HL-60 (cell line): ENCODE data around the gene EFL1.
"Not testable (repeated sequence)": the region's sequence is repeated elsewhere in the genome, so short reads cannot be mapped to it uniquely, and the experiment has no call there.

ENCODE experiments used
- DNase-seq, 2 experiments: peaks; one replicate each; pipeline ENCODE4 v3.0.0-alpha.2; 2010 to 2020; ENCODE audit warnings: low read depth in 1 of 2, low spot score in 1 of 2
- H3K27ac ChIP-seq: fragments of 250-450 bp; sonication (Bioruptor Pico); replicated peaks from 2 replicates; pipeline ENCODE4 v1.5.1; 2020; ENCODE audit warnings: mild to moderate bottlenecking, moderate library complexity
- H3K27me3 ChIP-seq: fragments of 250-450 bp; sonication (Bioruptor Pico); 2 replicates; pipeline ENCODE4 v1.5.1; 2021; ENCODE audit warnings: mild to moderate bottlenecking, moderate library complexity; ENCODE audit not compliant: insufficient read depth, poor library complexity, severe bottlenecking
- H3K4me3 ChIP-seq: replicated peaks from 2 replicates; pipeline ENCODE4 v1.5.1; 2011; ENCODE audit warnings: mild to moderate bottlenecking, control low read depth, low read length; ENCODE audit not compliant: insufficient read depth
- CTCF ChIP-seq: IDR thresholded peaks from one replicate; pipeline ENCODE4 v1.5.1; 2011; ENCODE audit warnings: low read length, control low read depth, inconsistent platforms; ENCODE audit not compliant: insufficient read depth
- GABPA ChIP-seq: IDR thresholded peaks from 2 replicates; pipeline ENCODE4 v1.6.1; 2012; ENCODE audit warnings: low read depth
- POLR2AphosphoS5 ChIP-seq: IDR thresholded peaks from 2 replicates; pipeline ENCODE4 v1.6.1; 2012; ENCODE audit warnings: low read depth
- REST ChIP-seq: IDR thresholded peaks from 2 replicates; pipeline ENCODE4 v1.6.1; 2012; ENCODE audit warnings: low read depth; ENCODE audit not compliant: insufficient replicate concordance
- SPI1 ChIP-seq: IDR thresholded peaks from 2 replicates; pipeline ENCODE4 v1.6.1; 2012; ENCODE audit warnings: low read depth, mild to moderate bottlenecking, borderline replicate concordance

The EFL1 gene

GRCh38 chr15:82294061-82294690 is 31.6 kb upstream of the EFL1 start:
- DNase-seq, result no peak
- H3K27ac ChIP-seq, result no peak overlapping the region
- TF ChIP-seq CTCF (no peak), REST (no peak), SPI1 (no peak), POLR2AphosphoS5 (no peak), GABPA (no peak)

GRCh38 chr15:82292271-82292670 is 29.7 kb upstream of the EFL1 start:
- Histone ChIP-seq H3K4me3 (no peak overlapping the region), H3K27me3 (no peaks in the 10 kb centered on the region), H3K27ac (no peak overlapping the region)
- TF ChIP-seq GABPA (no peak), SPI1 (no peak), REST (no peak), CTCF (no peak), POLR2AphosphoS5 (no peak)
- no peak for DNase-seq

More at GRCh38 chr15:82294061-82294690, 31.6 kb upstream of the EFL1 start:
- Histone ChIP-seq H3K4me3 (no peak overlapping the region), H3K27me3 (no peaks in the 10 kb centered on the region)

GRCh38 chr15:82288202-82288601 is 25.7 kb upstream of the EFL1 start:
- H3K27me3 ChIP-seq, H3K27ac ChIP-seq, H3K4me3 ChIP-seq, DNase-seq: not testable (repeated sequence)

GRCh38 chr15:82286475-82286874 is 23.9 kb upstream of the EFL1 start:
- not testable (repeated sequence) for H3K27me3 ChIP-seq, DNase-seq, H3K4me3 ChIP-seq, H3K27ac ChIP-seq

- DNase-seq, H3K27ac ChIP-seq, H3K4me3 ChIP-seq, H3K27me3 ChIP-seq: not testable (repeated sequence)
Observed at GRCh38 chr15:82284381-82284780, 21.8 kb upstream of the EFL1 start.

GRCh38 chr15:82282386-82282785 is 19.9 kb upstream of the EFL1 start:
- not testable (repeated sequence) for H3K27me3 ChIP-seq, DNase-seq, H3K4me3 ChIP-seq, H3K27ac ChIP-seq

GRCh38 chr15:82281276-82281675 is 18.7 kb upstream of the EFL1 start:
- H3K27ac ChIP-seq, DNase-seq, H3K4me3 ChIP-seq, H3K27me3 ChIP-seq: not testable (repeated sequence)
